SK-N-SH treated with all-trans-retinoic acid at 6 μM for 48 hours (cell line): ENCODE results near the gene DERL3.

Source experiments
- BACH2 ChIP-seq: fragments of 250-450 bp; sonication (Bioruptor Pico); IDR thresholded peaks from 2 replicates; pipeline ENCODE4 v1.9.0; 2021; ENCODE audit warnings: mild to moderate bottlenecking, borderline replicate concordance
- CSDC2 ChIP-seq: fragments of 250-450 bp; sonication (Bioruptor Pico); IDR thresholded peaks from 2 replicates; pipeline ENCODE4 v1.5.0; 2020; ENCODE audit warnings: mild to moderate bottlenecking, moderate library complexity
- GLIS3 ChIP-seq: fragments of 250-450 bp; sonication (Bioruptor Pico); IDR thresholded peaks from 2 replicates; pipeline ENCODE4 v1.5.0; 2020; ENCODE audit warnings: mild to moderate bottlenecking, moderate library complexity
- ISL1 ChIP-seq: fragments of 250-450 bp; sonication (Bioruptor Pico); IDR thresholded peaks from 2 replicates; pipeline ENCODE4 v2.1.2; 2022; ENCODE audit warnings: mild to moderate bottlenecking, moderate library complexity
- RARB ChIP-seq: fragments of 250-450 bp; sonication (Bioruptor Pico); IDR thresholded peaks from 2 replicates; pipeline ENCODE4 v1.8.0; 2021; ENCODE audit warnings: mild to moderate bottlenecking, moderate library complexity
- SNAI2 ChIP-seq: fragments of 250-450 bp; sonication (Bioruptor Pico); IDR thresholded peaks from 2 replicates; pipeline ENCODE4 v1.5.0; 2020; ENCODE audit warnings: mild to moderate bottlenecking, moderate library complexity
- TCF4 ChIP-seq: fragments of 250-450 bp; sonication (Bioruptor Pico); IDR thresholded peaks from 2 replicates; pipeline ENCODE4 v1.8.0; 2021; ENCODE audit warnings: mild to moderate bottlenecking, moderate library complexity, borderline replicate concordance
- TOX ChIP-seq: fragments of 250-450 bp; sonication (Bioruptor Pico); IDR thresholded peaks from 2 replicates; pipeline ENCODE4 v1.8.0; 2021; ENCODE audit warnings: mild to moderate bottlenecking, moderate library complexity, borderline replicate concordance
- ZFP3 ChIP-seq: fragments of 250-450 bp; sonication (Bioruptor Pico); IDR thresholded peaks from 2 replicates; pipeline ENCODE4 v1.5.0; 2020; ENCODE audit warnings: mild to moderate bottlenecking, moderate library complexity
- ZNF565 ChIP-seq: fragments of 450-650 bp; formaldehyde crosslinking; conservative IDR thresholded peaks from 2 replicates; pipeline ENCODE4 v1.5.0; 2020; ENCODE audit warnings: low read depth, mild to moderate bottlenecking, moderate library complexity
- ZNF70 ChIP-seq: fragments of 450-650 bp; formaldehyde crosslinking; IDR thresholded peaks from 2 replicates; pipeline ENCODE4 v1.5.0; 2020; ENCODE audit warnings: mild to moderate bottlenecking, moderate library complexity
- TF ChIP-seq, protein P1 (sequence below): fragments of 250-450 bp; sonication (Bioruptor Pico); IDR thresholded peaks from 2 replicates; pipeline ENCODE4 v1.5.1; 2020; ENCODE audit warnings: low read depth, mild to moderate bottlenecking, moderate library complexity
- TF ChIP-seq, protein P2 (sequence below): fragments of 250-450 bp; sonication (Bioruptor Pico); IDR thresholded peaks from 2 replicates; pipeline ENCODE4 v1.5.0; 2020; ENCODE audit warnings: mild to moderate bottlenecking, moderate library complexity

DNA sequence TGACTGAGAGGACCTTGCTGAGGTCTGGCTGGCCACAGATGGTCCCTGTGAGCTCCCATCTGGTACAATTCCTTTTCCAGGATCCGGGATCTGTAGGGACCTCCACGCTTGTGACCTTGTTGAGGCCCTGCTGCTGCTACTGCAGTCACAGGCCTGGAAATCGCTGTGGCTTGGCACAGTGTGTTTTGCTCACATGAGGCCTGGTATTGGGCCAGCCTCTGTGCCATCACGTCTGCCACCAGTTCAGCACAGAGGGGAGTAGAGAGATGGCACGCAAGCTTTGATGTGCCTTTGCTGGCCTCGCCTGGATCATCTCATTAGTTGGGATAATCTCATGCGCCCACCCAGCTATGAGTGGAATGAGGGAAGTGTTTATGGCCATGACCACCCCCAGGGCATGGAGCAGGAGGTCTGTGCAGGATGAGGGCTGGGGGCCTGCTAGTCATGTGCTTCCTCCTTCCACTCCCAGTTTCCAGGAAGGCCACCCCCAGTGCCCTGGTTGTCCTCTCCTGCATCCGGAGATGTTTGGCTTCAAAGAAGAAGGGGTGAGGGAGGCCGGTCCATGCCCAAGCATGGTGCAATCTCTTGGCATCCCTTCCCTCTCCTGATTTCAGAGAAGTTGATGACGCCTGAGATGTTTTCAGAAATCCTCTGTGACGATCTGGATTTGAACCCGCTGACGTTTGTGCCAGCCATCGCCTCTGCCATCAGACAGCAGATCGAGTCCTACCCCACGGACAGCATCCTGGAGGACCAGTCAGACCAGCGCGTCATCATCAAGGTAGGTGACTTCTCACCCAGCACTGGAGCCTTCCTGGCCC, 22.4 kb downstream of the DERL3 start:
- TF ChIP-seq, protein P1, sequence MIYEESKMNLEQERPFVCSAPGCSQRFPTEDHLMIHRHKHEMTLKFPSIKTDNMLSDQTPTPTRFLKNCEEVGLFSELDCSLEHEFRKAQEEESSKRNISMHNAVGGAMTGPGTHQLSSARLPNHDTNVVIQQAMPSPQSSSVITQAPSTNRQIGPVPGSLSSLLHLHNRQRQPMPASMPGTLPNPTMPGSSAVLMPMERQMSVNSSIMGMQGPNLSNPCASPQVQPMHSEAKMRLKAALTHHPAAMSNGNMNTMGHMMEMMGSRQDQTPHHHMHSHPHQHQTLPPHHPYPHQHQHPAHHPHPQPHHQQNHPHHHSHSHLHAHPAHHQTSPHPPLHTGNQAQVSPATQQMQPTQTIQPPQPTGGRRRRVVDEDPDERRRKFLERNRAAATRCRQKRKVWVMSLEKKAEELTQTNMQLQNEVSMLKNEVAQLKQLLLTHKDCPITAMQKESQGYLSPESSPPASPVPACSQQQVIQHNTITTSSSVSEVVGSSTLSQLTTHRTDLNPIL, result no peak
- no peak for TF ChIP-seq BACH2 (CRISPR knock-in tag)
- TF ChIP-seq TCF4 (CRISPR knock-in tag), result no peak
- TF ChIP-seq SNAI2 (CRISPR knock-in tag), result no peak
- no peak for TF ChIP-seq ZNF70 (CRISPR knock-in tag)
- TF ChIP-seq ZFP3, result no peak
- TF ChIP-seq ISL1 (CRISPR knock-in tag), result no peak
- TF ChIP-seq, protein P2, sequence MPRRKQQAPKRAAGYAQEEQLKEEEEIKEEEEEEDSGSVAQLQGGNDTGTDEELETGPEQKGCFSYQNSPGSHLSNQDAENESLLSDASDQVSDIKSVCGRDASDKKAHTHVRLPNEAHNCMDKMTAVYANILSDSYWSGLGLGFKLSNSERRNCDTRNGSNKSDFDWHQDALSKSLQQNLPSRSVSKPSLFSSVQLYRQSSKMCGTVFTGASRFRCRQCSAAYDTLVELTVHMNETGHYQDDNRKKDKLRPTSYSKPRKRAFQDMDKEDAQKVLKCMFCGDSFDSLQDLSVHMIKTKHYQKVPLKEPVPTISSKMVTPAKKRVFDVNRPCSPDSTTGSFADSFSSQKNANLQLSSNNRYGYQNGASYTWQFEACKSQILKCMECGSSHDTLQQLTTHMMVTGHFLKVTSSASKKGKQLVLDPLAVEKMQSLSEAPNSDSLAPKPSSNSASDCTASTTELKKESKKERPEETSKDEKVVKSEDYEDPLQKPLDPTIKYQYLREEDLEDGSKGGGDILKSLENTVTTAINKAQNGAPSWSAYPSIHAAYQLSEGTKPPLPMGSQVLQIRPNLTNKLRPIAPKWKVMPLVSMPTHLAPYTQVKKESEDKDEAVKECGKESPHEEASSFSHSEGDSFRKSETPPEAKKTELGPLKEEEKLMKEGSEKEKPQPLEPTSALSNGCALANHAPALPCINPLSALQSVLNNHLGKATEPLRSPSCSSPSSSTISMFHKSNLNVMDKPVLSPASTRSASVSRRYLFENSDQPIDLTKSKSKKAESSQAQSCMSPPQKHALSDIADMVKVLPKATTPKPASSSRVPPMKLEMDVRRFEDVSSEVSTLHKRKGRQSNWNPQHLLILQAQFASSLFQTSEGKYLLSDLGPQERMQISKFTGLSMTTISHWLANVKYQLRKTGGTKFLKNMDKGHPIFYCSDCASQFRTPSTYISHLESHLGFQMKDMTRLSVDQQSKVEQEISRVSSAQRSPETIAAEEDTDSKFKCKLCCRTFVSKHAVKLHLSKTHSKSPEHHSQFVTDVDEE (CRISPR knock-in tag), result no peak
- TF ChIP-seq CSDC2 (CRISPR knock-in tag), result no peak
- TF ChIP-seq GLIS3 (CRISPR knock-in tag), result no peak
- TF ChIP-seq TOX (CRISPR knock-in tag), result no peak
- no peak for TF ChIP-seq ZNF565 (CRISPR knock-in tag)
- no peak for TF ChIP-seq RARB
